ENCODE measurements around the gene MMP24. TPM values are rescaled to one million over a fixed set of nuclear protein-coding genes. Genes with fewer than 3 reads are reported as not detected.
"Not testable (repeated sequence)": the region's sequence is repeated elsewhere in the genome, so short reads cannot be mapped to it uniquely, and the experiment has no call there.

Gene MMP24
- total RNA-seq, 1 experiment from 2014 or later, result 0.23 TPM

- DNase-seq (ENCODE audit: low read depth), result peak; percentile 84
Observed at GRCh38 chr20:35215066-35215956, 11.2 kb upstream of the MMP24 start.

GRCh38 chr20:35216541-35216940 is 9.9 kb upstream of the MMP24 start:
- DNase-seq (ENCODE audit: low read depth), result no peak

GRCh38 chr20:35223941-35224340 is 2.5 kb upstream of the MMP24 start:
- DNase-seq (ENCODE audit: low read depth), result no peak

GRCh38 chr20:35224536-35224935 is 2.0 kb upstream of the MMP24 start:
- no peak for DNase-seq (ENCODE audit: low read depth)

GRCh38 chr20:35225319-35226125 is 968 bp upstream of the MMP24 start:
- DNase-seq (ENCODE audit: low read depth), result no peak

GRCh38 chr20:35226884-35227681 is 593 bp downstream of the MMP24 start:
- no peak for DNase-seq (ENCODE audit: low read depth)

GRCh38 chr20:35232575-35232974 is 6.1 kb downstream of the MMP24 start:
- DNase-seq (ENCODE audit: low read depth), result peak; percentile 11

GRCh38 chr20:35235881-35236280 is 9.4 kb downstream of the MMP24 start:
- no peak for DNase-seq (ENCODE audit: low read depth)

- no peak for DNase-seq (ENCODE audit: low read depth)
Observed at GRCh38 chr20:35237486-35237885, 11.0 kb downstream of the MMP24 start.

- DNase-seq (ENCODE audit: low read depth), result no peak
Observed at GRCh38 chr20:35238170-35238569, 11.7 kb downstream of the MMP24 start.

- DNase-seq (ENCODE audit: low read depth), result no peak
Observed at GRCh38 chr20:35238735-35239134, 12.2 kb downstream of the MMP24 start.

GRCh38 chr20:35240083-35240810 is 13.8 kb downstream of the MMP24 start:
- no peak for DNase-seq (ENCODE audit: low read depth)

- DNase-seq (ENCODE audit: low read depth), result no peak
Observed at GRCh38 chr20:35240811-35241293, 14.4 kb downstream of the MMP24 start.

- DNase-seq (ENCODE audit: low read depth), result no peak
Observed at GRCh38 chr20:35243317-35243716, 16.8 kb downstream of the MMP24 start.

GRCh38 chr20:35243986-35244385 is 17.5 kb downstream of the MMP24 start:
- no peak for DNase-seq (ENCODE audit: low read depth)

GRCh38 chr20:35246723-35247122 is 20.2 kb downstream of the MMP24 start:
- no peak for DNase-seq (ENCODE audit: low read depth)

GRCh38 chr20:35248641-35249475 is 22.4 kb downstream of the MMP24 start:
- DNase-seq (ENCODE audit: low read depth), result no peak

- no peak for DNase-seq (ENCODE audit: low read depth)
Observed at GRCh38 chr20:35251613-35251940, 25.1 kb downstream of the MMP24 start.

- no peak for DNase-seq (ENCODE audit: low read depth)
Observed at GRCh38 chr20:35252037-35252461, 25.6 kb downstream of the MMP24 start.

- DNase-seq (ENCODE audit: low read depth), result not testable (repeated sequence)
Observed at GRCh38 chr20:35252598-35252997, 26.1 kb downstream of the MMP24 start.
